COLO668 (cell line): ENCODE measurements around the gene GEMIN4.
"Not testable (repeated sequence)": the region's sequence is repeated elsewhere in the genome, so short reads cannot be mapped to it uniquely, and the experiment has no call there.

Experiments used
- DNase-seq: peaks from one replicate; lab custom pipeline; 2025; ENCODE audit not compliant: unreplicated experiment; lab: John Stamatoyannopoulos, UW

GEMIN4 gene

DNA sequence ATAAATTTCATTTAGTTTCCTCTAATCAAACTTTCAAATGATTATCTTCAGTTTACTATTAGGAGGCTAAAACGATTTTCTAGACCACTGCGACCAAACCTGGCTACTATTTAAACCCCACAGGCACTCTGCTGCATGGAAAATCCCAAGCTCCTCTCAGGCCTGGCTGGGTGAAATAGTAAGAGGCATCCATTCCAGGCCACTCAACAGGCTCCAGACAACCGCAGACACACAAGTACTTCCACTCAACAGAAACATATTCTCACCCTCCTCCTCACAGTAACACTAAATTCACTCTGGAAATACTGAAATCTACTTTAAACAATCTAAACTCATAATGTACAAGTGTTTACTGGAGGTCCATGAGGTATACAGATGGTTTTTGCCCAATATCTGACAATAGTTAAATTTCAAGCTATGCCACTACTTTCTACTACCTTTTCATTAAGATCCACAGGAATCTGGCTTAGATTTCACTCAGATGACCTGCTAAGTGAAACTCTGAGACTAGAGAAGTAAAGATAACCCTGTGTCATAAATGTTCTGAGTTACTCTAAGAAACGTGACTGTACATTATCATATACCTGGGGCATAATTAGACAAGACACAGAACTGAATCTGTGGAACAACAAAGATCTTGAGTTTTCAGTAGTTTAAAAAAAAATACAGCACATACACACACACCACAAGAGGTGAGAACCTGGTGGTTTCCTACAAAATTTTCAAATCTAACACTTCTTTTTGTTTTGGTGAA lies 47.8 kb downstream of the GEMIN4 start:
- no peak for DNase-seq

DNA sequence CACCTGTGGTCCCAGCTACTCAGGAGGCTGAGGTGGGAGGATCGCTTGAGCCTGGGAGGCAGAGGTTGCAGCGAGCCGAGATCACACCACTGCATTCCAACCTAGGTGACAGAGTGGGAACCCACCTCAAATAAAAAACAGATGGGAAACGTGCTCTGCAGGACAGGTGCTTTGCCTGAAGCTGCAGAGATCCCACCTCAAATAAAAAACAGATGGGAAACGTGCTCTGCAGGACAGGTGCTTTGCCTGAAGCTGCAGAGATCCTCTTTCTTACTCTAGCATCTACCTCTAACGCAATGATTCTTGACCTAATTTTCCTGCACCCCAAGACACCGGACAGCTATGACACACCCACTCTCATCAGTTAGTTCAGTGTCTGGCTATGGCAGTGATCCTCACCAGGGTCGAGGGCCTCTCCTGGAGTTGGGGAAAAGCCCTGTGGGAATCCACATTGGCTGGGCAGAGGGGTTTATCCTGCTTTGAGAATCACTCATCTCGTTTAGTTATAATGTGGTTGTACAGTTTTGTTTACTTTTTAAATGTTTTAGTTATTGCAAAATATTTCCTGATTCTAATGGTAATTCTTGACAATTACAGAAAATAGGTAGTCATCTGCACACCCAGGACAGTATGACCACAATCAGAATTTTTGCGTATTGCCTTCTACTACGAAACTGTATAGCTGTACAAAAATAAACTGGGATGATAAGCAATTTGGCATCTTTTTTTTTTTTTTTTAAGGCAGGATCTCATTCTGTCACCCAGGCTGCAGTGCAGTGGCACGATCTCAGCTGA lies 48.8 kb downstream of the GEMIN4 start:
- no peak for DNase-seq

DNA sequence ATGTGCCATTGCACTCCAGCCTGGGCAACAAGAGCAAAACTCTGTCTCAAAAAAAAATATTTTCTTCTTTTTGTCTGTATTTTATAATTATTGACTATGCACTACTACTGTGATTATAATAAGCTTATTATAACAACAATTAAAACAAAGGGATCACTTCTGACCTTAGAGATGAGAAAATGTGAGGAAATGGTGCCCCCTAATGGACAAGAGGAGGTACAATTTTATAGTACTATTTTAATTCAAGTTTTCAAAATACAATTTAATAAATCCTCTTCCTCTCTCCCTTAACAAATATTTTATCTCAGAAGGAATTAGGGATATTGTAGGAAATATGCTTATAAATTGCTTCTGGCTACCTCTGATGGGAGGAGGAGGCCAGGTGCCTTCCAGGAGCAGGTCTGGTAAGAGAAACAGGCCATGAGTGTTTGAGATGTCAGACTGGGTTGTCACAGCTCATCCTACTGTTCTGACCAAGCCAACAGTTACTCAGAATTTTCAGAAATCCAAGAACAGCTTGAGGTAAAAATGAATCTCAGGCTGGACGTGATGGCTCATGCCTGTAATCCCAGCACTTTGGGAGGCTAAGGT lies 51.5 kb downstream of the GEMIN4 start:
- no peak for DNase-seq

DNA sequence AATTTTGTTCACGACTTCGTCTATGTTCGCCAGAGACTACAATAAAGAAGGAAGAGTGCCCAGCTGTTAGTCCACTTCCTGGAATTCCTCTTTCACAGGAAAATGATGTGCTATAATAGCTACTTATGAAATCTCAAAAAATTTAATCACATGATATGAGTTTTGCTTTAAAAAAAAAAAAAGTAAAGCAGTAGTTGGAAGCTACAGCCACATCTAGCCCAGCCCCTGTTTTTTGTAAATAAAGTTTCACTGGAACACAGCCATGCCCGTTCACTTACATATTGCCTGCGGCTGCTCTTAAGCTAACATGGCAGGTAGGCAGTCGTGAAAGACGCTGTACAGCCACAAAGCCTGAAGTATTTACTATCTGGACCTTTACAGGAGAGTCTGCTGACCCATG lies 52.7 kb downstream of the GEMIN4 start:
- no peak for DNase-seq

DNA sequence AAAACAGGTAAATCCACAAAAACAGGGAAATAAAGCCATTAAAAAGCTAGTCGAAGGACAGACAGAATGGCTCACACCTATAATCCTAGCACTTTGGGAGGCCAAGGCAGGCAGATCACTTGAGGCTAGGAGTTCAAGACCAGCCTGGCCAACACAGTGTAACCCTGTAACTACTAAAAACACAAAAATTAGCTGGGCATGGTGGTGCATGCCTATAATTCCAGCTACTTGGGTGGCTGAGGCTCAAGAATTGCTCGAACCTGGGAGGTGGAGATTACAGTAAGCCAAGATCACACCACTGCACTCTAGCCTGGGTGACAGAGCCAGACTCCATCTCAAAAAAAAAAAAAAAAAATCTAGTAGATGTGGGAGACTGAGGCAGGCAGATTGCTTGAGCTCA lies 54.0 kb downstream of the GEMIN4 start:
- not testable (repeated sequence) for DNase-seq

DNA sequence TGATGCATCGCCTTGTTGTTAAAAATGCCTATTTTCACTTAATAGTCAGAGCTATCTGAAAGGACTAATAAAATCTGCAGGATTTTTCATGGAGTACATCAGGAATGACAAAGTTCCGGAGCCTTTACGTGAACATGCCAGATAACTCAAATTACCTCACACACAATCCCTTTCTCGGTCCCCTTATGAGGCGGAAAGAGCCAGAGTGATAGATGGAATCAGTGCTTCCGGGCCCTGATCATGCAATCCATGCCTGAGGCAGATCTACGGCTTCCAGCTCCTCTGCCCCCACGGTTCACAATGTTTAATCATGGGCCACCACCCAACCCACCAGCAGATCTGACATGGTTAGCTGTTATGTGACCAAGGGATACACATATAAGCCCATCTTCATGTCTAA lies 54.4 kb downstream of the GEMIN4 start:
- no peak for DNase-seq

DNA sequence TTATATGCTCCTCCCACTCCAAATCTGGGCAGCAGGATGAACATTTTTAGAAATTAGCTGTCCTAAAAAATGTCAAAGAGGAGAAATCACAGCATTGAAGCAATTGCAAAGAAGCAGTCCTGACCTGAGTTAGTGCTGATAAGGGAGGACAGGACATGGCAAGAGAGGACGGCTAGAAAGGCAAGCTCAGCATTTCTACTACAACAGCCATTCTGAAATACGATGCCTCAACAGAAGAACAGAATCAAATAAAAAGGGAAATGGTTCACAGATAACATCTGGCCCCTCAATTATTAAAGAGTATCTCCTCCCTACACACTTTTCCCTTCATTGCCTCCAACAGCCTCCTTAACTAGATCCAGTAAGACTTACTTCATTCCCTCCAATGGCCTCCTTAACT lies 55.7 kb downstream of the GEMIN4 start:
- DNase-seq: no peak
